NCI-H446 treated with DMSO at 0.1 percent for 48 hours (cell line): ENCODE measurements around the gene LY6G6D.
"Not testable (repeated sequence)": the region's sequence is repeated elsewhere in the genome, so short reads cannot be mapped to it uniquely, and the experiment has no call there.

ENCODE experiments used
- DNase-seq: peaks from one replicate; lab custom pipeline; 2025; lab: John Stamatoyannopoulos, UW

Gene LY6G6D

GRCh38 chr6:31692353-31692752 is 22.8 kb upstream of the LY6G6D start:
- no peak for DNase-seq

GRCh38 chr6:31692886-31693285 is 22.3 kb upstream of the LY6G6D start:
- no peak for DNase-seq

- DNase-seq: no peak
Measured at GRCh38 chr6:31693535-31693934, 21.6 kb upstream of the LY6G6D start.

GRCh38 chr6:31697555-31697954 is 17.6 kb upstream of the LY6G6D start:
- no peak for DNase-seq

GRCh38 chr6:31700740-31701401 is 14.3 kb upstream of the LY6G6D start:
- no peak for DNase-seq

- DNase-seq: no peak
Measured at GRCh38 chr6:31701666-31702404, 13.3 kb upstream of the LY6G6D start.

- no peak for DNase-seq
Measured at GRCh38 chr6:31702405-31702818, 12.7 kb upstream of the LY6G6D start.

GRCh38 chr6:31702819-31703716 is 12.1 kb upstream of the LY6G6D start, which contains the start of gene ABHD16A:
ABHD16A (minus strand) TSS chr6:31703324; CDS start chr6:31703281, 43 bp downstream.
- DNase-seq: peak; percentile 89

- DNase-seq: no peak
Measured at GRCh38 chr6:31705931-31706330, 9.2 kb upstream of the LY6G6D start.

- DNase-seq: no peak
Measured at GRCh38 chr6:31706599-31706998, 8.5 kb upstream of the LY6G6D start, which contains the start of gene LY6G6F. LY6G6F (plus strand) TSS chr6:31706866; CDS start chr6:31706907, 41 bp downstream.

- no peak for DNase-seq
Measured at GRCh38 chr6:31707701-31708100, 7.4 kb upstream of the LY6G6D start.

- no peak for DNase-seq
Measured at GRCh38 chr6:31708224-31708623, 6.9 kb upstream of the LY6G6D start.

GRCh38 chr6:31709157-31709556 is 6.0 kb upstream of the LY6G6D start:
- DNase-seq: not testable (repeated sequence)

GRCh38 chr6:31710523-31711219 is 4.5 kb upstream of the LY6G6D start:
- DNase-seq: no peak

GRCh38 chr6:31711233-31711632 is 3.9 kb upstream of the LY6G6D start:
- no peak for DNase-seq

GRCh38 chr6:31712296-31712695 is 2.9 kb upstream of the LY6G6D start:
- DNase-seq: no peak

- DNase-seq: no peak
Measured at GRCh38 chr6:31713465-31713864, 1.7 kb upstream of the LY6G6D start.

GRCh38 chr6:31713991-31714684 is 1.0 kb upstream of the LY6G6D start:
- DNase-seq: no peak

- no peak for DNase-seq
Measured at GRCh38 chr6:31717499-31718222, 2.5 kb downstream of the LY6G6D start.

GRCh38 chr6:31718265-31718664 is 3.1 kb downstream of the LY6G6D start:
- DNase-seq: no peak
